SJSA1 (cell line): ENCODE results near the gene GREB1. TPM values are rescaled to one million over a fixed set of nuclear protein-coding genes. Genes with fewer than 3 reads are reported as not detected.

Experiments
- DNase-seq, 2 experiments: peaks; one replicate each; pipeline ENCODE4 v3.0.0-alpha.2; 2015 to 2020; ENCODE audit warnings: low spot score in 2 of 2, low read depth in 1 of 2
- H3K27ac ChIP-seq: fragments of 250-450 bp; sonication (Bioruptor Pico); 2 replicates; pipeline ENCODE4 v1.5.1; 2020; ENCODE audit warnings: mild to moderate bottlenecking, moderate library complexity
- H3K27me3 ChIP-seq: fragments of 250-450 bp; sonication (Bioruptor Pico); replicated peaks from 2 replicates; pipeline ENCODE4 v1.5.1; 2020; ENCODE audit warnings: mild to moderate bottlenecking, moderate library complexity
- H3K36me3 ChIP-seq: fragments of 250-450 bp; sonication (Bioruptor Pico); 2 replicates; pipeline ENCODE4 v1.5.1; 2020; ENCODE audit warnings: mild to moderate bottlenecking
- H3K4me1 ChIP-seq: fragments of 250-450 bp; sonication (Bioruptor Pico); replicated peaks from 2 replicates; pipeline ENCODE4 v1.6.1; 2021; ENCODE audit warnings: mild to moderate bottlenecking
- H3K4me3 ChIP-seq: fragments of 250-450 bp; sonication (Bioruptor Pico); 2 replicates; pipeline ENCODE4 v1.5.1; 2020; ENCODE audit warnings: mild to moderate bottlenecking
- H3K9me3 ChIP-seq: fragments of 250-450 bp; sonication (Bioruptor Pico); replicated peaks from 2 replicates; pipeline ENCODE4 v1.5.1; 2020; ENCODE audit warnings: mild to moderate bottlenecking
- total RNA-seq: library from RNA; depleted of rRNA; stranded (reverse); fragments of >200 nt; shearing (Covaris generic); gene quantifications from 2 replicates; pipeline ENCODE4 v1.2.3, GENCODE V29; 2014

Gene GREB1
- total RNA-seq, 1 experiment from 2014 or later = not detected

- no peak for DNase-seq
- H3K27ac ChIP-seq = no peak overlapping the region
- peaks cover 13% of the 10 kb centered on the region for H3K4me1 ChIP-seq
- H3K27me3 ChIP-seq = peaks cover 3% of the 10 kb centered on the region
- H3K4me3 ChIP-seq = no peak overlapping the region
- H3K9me3 ChIP-seq = no peaks in the 10 kb centered on the region
- H3K36me3 ChIP-seq = no peaks in the 10 kb centered on the region
Measured at GRCh38 chr2:11551569-11552259, 17.9 kb downstream of the GREB1 start.

- peaks cover 13% of the 10 kb centered on the region for H3K4me1 ChIP-seq
- no peak for DNase-seq
- H3K27ac ChIP-seq = no peak overlapping the region
- peaks cover 6% of the 10 kb centered on the region; the same call in 1 of the 2 replicates for H3K27me3 ChIP-seq
- no peaks in the 10 kb centered on the region for H3K9me3 ChIP-seq
- H3K4me3 ChIP-seq = no peak overlapping the region
- H3K36me3 ChIP-seq = no peaks in the 10 kb centered on the region
Measured at GRCh38 chr2:11552260-11552638, 18.4 kb downstream of the GREB1 start.

- Histone ChIP-seq H3K4me1 (peaks cover 13% of the 10 kb centered on the region), H3K36me3 (no peaks in the 10 kb centered on the region), H3K4me3 (no peak overlapping the region), H3K9me3 (no peaks in the 10 kb centered on the region), H3K27ac (peak overlapping the region; percentile 13; the same call in 1 of the 2 replicates), H3K27me3 (peaks cover 6% of the 10 kb centered on the region; the same call in 1 of the 2 replicates)
- peak; percentile 71 to 81 for DNase-seq
Measured at GRCh38 chr2:11553661-11554398, 20.0 kb downstream of the GREB1 start.

- H3K27ac ChIP-seq = peak overlapping the region; percentile 13; the same call in 1 of the 2 replicates
- H3K4me1 ChIP-seq = peaks cover 13% of the 10 kb centered on the region
- no peaks in the 10 kb centered on the region for H3K36me3 ChIP-seq
- no peak overlapping the region for H3K4me3 ChIP-seq
- H3K9me3 ChIP-seq = no peaks in the 10 kb centered on the region
- H3K27me3 ChIP-seq = peaks cover 6% of the 10 kb centered on the region; the same call in 1 of the 2 replicates
- no peak for DNase-seq
Measured at GRCh38 chr2:11554399-11554716, 20.5 kb downstream of the GREB1 start.

GRCh38 chr2:11556101-11556806 lies 22.4 kb downstream of the GREB1 start:
- Histone ChIP-seq H3K27me3 (0 out of 2 replicates have a peak, but pooled peaks cover 6% of the 10 kb centered on the region), H3K36me3 (no peaks in the 10 kb centered on the region), H3K9me3 (no peaks in the 10 kb centered on the region), H3K27ac (no peak overlapping the region), H3K4me1 (peaks cover 13% of the 10 kb centered on the region), H3K4me3 (no peak overlapping the region)
- peak in 1 of 2 experiments; percentile 26 for DNase-seq

GRCh38 chr2:11558214-11558886 lies 24.5 kb downstream of the GREB1 start:
- H3K9me3 ChIP-seq = no peaks in the 10 kb centered on the region
- 0 out of 2 replicates have a peak, but pooled peaks cover 6% of the 10 kb centered on the region for H3K27me3 ChIP-seq
- no peak overlapping the region for H3K4me3 ChIP-seq
- peaks cover 14% of the 10 kb centered on the region for H3K4me1 ChIP-seq
- no peaks in the 10 kb centered on the region for H3K36me3 ChIP-seq
- H3K27ac ChIP-seq = no peak overlapping the region
- peak in 1 of 2 experiments; percentile 16 for DNase-seq

GRCh38 chr2:11559066-11559785 lies 25.4 kb downstream of the GREB1 start:
- Histone ChIP-seq H3K4me3 (no peak overlapping the region), H3K27me3 (0 out of 2 replicates have a peak, but pooled peaks cover 6% of the 10 kb centered on the region), H3K9me3 (no peaks in the 10 kb centered on the region), H3K27ac (no peak overlapping the region), H3K36me3 (no peaks in the 10 kb centered on the region), H3K4me1 (peaks cover 10% of the 10 kb centered on the region)
- DNase-seq = peak in 1 of 2 experiments; percentile 16

- peak in 1 of 2 experiments; percentile 16 for DNase-seq
- Histone ChIP-seq H3K4me1 (peaks cover 5% of the 10 kb centered on the region; the same call in 1 of the 2 replicates), H3K27me3 (0 out of 2 replicates have a peak, but pooled peaks cover 6% of the 10 kb centered on the region), H3K27ac (no peak overlapping the region), H3K4me3 (no peak overlapping the region), H3K9me3 (no peaks in the 10 kb centered on the region), H3K36me3 (no peaks in the 10 kb centered on the region)
Measured at GRCh38 chr2:11559786-11560155, 25.9 kb downstream of the GREB1 start.

GRCh38 chr2:11560806-11561205 lies 27.0 kb downstream of the GREB1 start:
- 0 out of 2 replicates have a peak, but pooled peaks cover 6% of the 10 kb centered on the region for H3K27me3 ChIP-seq
- H3K9me3 ChIP-seq = no peaks in the 10 kb centered on the region
- H3K27ac ChIP-seq = no peak overlapping the region
- no peaks in the 10 kb centered on the region for H3K36me3 ChIP-seq
- peaks cover 5% of the 10 kb centered on the region; the same call in 1 of the 2 replicates for H3K4me1 ChIP-seq
- peak in 1 of 2 experiments; percentile 25 for DNase-seq
- no peak overlapping the region for H3K4me3 ChIP-seq

GRCh38 chr2:11562011-11562410 lies 28.2 kb downstream of the GREB1 start:
- no peak overlapping the region for H3K4me3 ChIP-seq
- peaks cover 5% of the 10 kb centered on the region; the same call in 1 of the 2 replicates for H3K4me1 ChIP-seq
- DNase-seq = peak in 1 of 2 experiments; percentile 8
- H3K9me3 ChIP-seq = no peaks in the 10 kb centered on the region
- no peaks in the 10 kb centered on the region for H3K36me3 ChIP-seq
- no peak overlapping the region for H3K27ac ChIP-seq
- H3K27me3 ChIP-seq = no peaks in the 10 kb centered on the region

- peaks cover 5% of the 10 kb centered on the region; the same call in 1 of the 2 replicates for H3K4me1 ChIP-seq
- H3K27me3 ChIP-seq = no peaks in the 10 kb centered on the region
- DNase-seq = peak in 1 of 2 experiments; percentile 23
- H3K27ac ChIP-seq = no peak overlapping the region
- H3K9me3 ChIP-seq = no peaks in the 10 kb centered on the region
- H3K4me3 ChIP-seq = no peak overlapping the region
- no peaks in the 10 kb centered on the region for H3K36me3 ChIP-seq
Measured at GRCh38 chr2:11562476-11562875, 28.6 kb downstream of the GREB1 start.

GRCh38 chr2:11563784-11564666 lies 30.2 kb downstream of the GREB1 start:
- Histone ChIP-seq H3K4me1 (peaks cover 5% of the 10 kb centered on the region; the same call in 1 of the 2 replicates), H3K36me3 (no peaks in the 10 kb centered on the region), H3K9me3 (no peaks in the 10 kb centered on the region), H3K27me3 (no peaks in the 10 kb centered on the region), H3K27ac (no peak overlapping the region), H3K4me3 (no peak overlapping the region)
- no peak for DNase-seq
